T-helper 17 cell (primary cell): ENCODE measurements around the gene DEPDC7. TPM values are rescaled to one million over a fixed set of nuclear protein-coding genes. Genes with fewer than 3 reads are reported as not detected.

ENCODE experiments used
- ATAC-seq: fragments of 150-1000 bp; cut with Tn5 transposase; 2 replicates; pipeline ENCODE4 v1.10.0; 2021; ENCODE audit warnings: mild to moderate bottlenecking, moderate library complexity
- DNase-seq, 3 donors: peaks; one replicate each; pipeline versions ENCODE4 v3.0.0 to v3.0.0-alpha.2; 2020 to 2021
- H3K9me3 ChIP-seq: one replicate; pipeline ENCODE4 v1.7.0; 2013; ENCODE audit warnings: low read length, mild to moderate bottlenecking; ENCODE audit not compliant: control insufficient read depth, poor library complexity, severe bottlenecking
- H3K27ac Mint-ChIP-seq: one replicate; pipeline ENCODE4 v1.8.0; 2022; ENCODE audit warnings: mild to moderate bottlenecking, moderate library complexity, mixed read lengths
- H3K27me3 Mint-ChIP-seq: one replicate; pipeline ENCODE4 v1.8.0; 2022; ENCODE audit warnings: mixed read lengths
- H3K36me3 Mint-ChIP-seq: one replicate; pipeline ENCODE4 v1.8.0; 2022; ENCODE audit warnings: low read depth, mixed read lengths
- H3K4me1 Mint-ChIP-seq: one replicate; pipeline ENCODE4 v1.8.0; 2022; ENCODE audit warnings: mild to moderate bottlenecking, mixed read lengths
- H3K4me3 Mint-ChIP-seq: one replicate; pipeline ENCODE4 v1.8.0; 2022; ENCODE audit warnings: mild to moderate bottlenecking, moderate library complexity, mixed read lengths
- total RNA-seq, 4 donors: library from RNA in 2 of 4; stranded (reverse) in 2 of 4; gene quantifications; one replicate each; pipeline ENCODE4 v1.2.3 and lab custom pipeline; 2022 to 2026

Gene DEPDC7
- total RNA-seq, 2 donors from 2014 or later, result 0.47 to 0.70 TPM

GRCh38 chr11:33001751-33002542 is 13.7 kb upstream of the DEPDC7 start:
- H3K9me3 ChIP-seq, result no peaks in the 10 kb centered on the region
- DNase-seq (no peak), ATAC-seq (no peak)
- peaks cover 22% of the 10 kb centered on the region for H3K4me1 Mint-ChIP-seq
- no peaks in the 10 kb centered on the region for H3K27me3 Mint-ChIP-seq
- no peak overlapping the region for H3K27ac Mint-ChIP-seq
- no peaks in the 10 kb centered on the region for H3K36me3 Mint-ChIP-seq
- no peak overlapping the region for H3K4me3 Mint-ChIP-seq

GRCh38 chr11:33005175-33005574 is 10.5 kb upstream of the DEPDC7 start:
- H3K4me3 Mint-ChIP-seq, result peak overlapping the region; percentile 45
- no peaks in the 10 kb centered on the region for H3K9me3 ChIP-seq
- H3K36me3 Mint-ChIP-seq, result no peaks in the 10 kb centered on the region
- DNase-seq, result no peak
- H3K27ac Mint-ChIP-seq, result peak overlapping the region; percentile 72
- ATAC-seq, result peak; percentile 97
- H3K27me3 Mint-ChIP-seq, result no peaks in the 10 kb centered on the region
- H3K4me1 Mint-ChIP-seq, result peaks cover 22% of the 10 kb centered on the region

DNA sequence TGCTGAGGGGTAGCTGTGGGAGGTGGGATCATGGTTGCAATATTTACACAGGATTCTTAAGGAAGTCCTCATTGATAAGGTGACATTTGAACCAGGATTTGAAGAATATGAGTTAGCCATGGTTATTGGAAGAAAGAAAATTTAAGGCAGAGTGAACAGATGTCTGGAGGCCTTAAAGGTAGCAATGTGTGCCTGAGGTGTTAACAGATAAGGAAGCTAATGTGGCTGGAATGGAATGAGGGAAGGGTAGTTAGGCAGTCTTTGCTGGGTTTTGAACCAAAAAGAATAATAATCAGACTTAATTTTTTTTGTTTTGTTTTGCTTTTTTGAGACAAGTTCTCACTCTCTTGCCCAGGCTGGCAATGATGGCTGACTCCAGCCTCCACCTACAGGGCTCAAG is 9.7 kb upstream of the DEPDC7 start:
- H3K4me3 Mint-ChIP-seq, result no peak overlapping the region

GRCh38 chr11:33013755-33014154 is 1.9 kb upstream of the DEPDC7 start:
- Mint-ChIP-seq H3K27ac (no peak overlapping the region), H3K36me3 (no peaks in the 10 kb centered on the region), H3K4me3 (no peak overlapping the region), H3K4me1 (peaks cover 21% of the 10 kb centered on the region), H3K27me3 (peaks cover 26% of the 10 kb centered on the region)
- no peaks in the 10 kb centered on the region for H3K9me3 ChIP-seq
- ATAC-seq, result no peak
- DNase-seq, result no peak

More for the DNA sequence above, 9.7 kb upstream of the DEPDC7 start:
- no peaks in the 10 kb centered on the region for H3K36me3 Mint-ChIP-seq
- H3K4me1 Mint-ChIP-seq, result peaks cover 25% of the 10 kb centered on the region
- ATAC-seq, result no peak
- no peaks in the 10 kb centered on the region for H3K9me3 ChIP-seq
- H3K27ac Mint-ChIP-seq, result peak overlapping the region; percentile 72
- DNase-seq, result no peak
- no peaks in the 10 kb centered on the region for H3K27me3 Mint-ChIP-seq

GRCh38 chr11:33016654-33017053 is 976 bp downstream of the DEPDC7 start:
- H3K9me3 ChIP-seq, result no peaks in the 10 kb centered on the region
- H3K4me3 Mint-ChIP-seq, result peak overlapping the region; percentile 88
- peaks cover 37% of the 10 kb centered on the region for H3K27me3 Mint-ChIP-seq
- H3K4me1 Mint-ChIP-seq, result peaks cover 14% of the 10 kb centered on the region
- H3K36me3 Mint-ChIP-seq, result no peaks in the 10 kb centered on the region
- DNase-seq (no peak), ATAC-seq (no peak)
- H3K27ac Mint-ChIP-seq, result no peak overlapping the region

- H3K36me3 Mint-ChIP-seq, result no peaks in the 10 kb centered on the region
- DNase-seq (no peak), ATAC-seq (no peak)
- no peak overlapping the region for H3K4me3 Mint-ChIP-seq
- H3K9me3 ChIP-seq, result no peaks in the 10 kb centered on the region
- H3K27me3 Mint-ChIP-seq, result peaks cover 37% of the 10 kb centered on the region
- peaks cover 16% of the 10 kb centered on the region for H3K4me1 Mint-ChIP-seq
- no peak overlapping the region for H3K27ac Mint-ChIP-seq
These were observed 1.8 kb downstream of the DEPDC7 start for GRCh38 chr11:33017478-33017877.

GRCh38 chr11:33017965-33018364 is 2.3 kb downstream of the DEPDC7 start:
- Mint-ChIP-seq H3K4me1 (peaks cover 16% of the 10 kb centered on the region), H3K27me3 (peaks cover 37% of the 10 kb centered on the region), H3K36me3 (no peaks in the 10 kb centered on the region), H3K27ac (no peak overlapping the region), H3K4me3 (no peak overlapping the region)
- ATAC-seq (no peak), DNase-seq (no peak)
- no peaks in the 10 kb centered on the region for H3K9me3 ChIP-seq

GRCh38 chr11:33018840-33019239 is 3.2 kb downstream of the DEPDC7 start:
- ATAC-seq (no peak), DNase-seq (no peak)
- Mint-ChIP-seq H3K4me1 (peaks cover 16% of the 10 kb centered on the region), H3K4me3 (no peak overlapping the region), H3K27ac (no peak overlapping the region), H3K36me3 (no peaks in the 10 kb centered on the region), H3K27me3 (peaks cover 37% of the 10 kb centered on the region)
- no peaks in the 10 kb centered on the region for H3K9me3 ChIP-seq

DNA sequence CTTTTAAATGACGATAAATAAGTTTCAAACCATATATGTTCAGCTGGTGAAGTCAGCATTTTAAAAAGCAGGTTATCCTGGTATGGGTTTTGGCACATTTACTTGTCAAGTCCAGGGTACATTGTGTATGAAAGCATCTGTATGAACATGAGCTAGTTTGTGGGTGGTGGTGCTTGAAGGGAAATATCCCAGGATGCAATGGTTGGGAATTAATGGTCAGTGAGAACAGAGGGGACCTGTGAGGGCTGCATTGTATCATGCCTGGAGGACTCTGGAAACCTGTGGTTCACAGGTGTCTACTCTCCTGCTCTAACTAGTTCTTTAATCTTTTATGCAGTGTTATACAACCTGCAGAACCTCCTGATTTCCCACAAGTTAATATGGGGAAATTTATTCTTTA is 5.8 kb downstream of the DEPDC7 start:
- Mint-ChIP-seq H3K4me1 (peaks cover 12% of the 10 kb centered on the region), H3K36me3 (no peaks in the 10 kb centered on the region), H3K27ac (no peak overlapping the region), H3K27me3 (peaks cover 49% of the 10 kb centered on the region), H3K4me3 (no peak overlapping the region)
- ATAC-seq, result no peak
- DNase-seq, result no peak
- no peaks in the 10 kb centered on the region for H3K9me3 ChIP-seq

GRCh38 chr11:33021937-33022336 is 6.3 kb downstream of the DEPDC7 start:
- Mint-ChIP-seq H3K4me1 (peaks cover 11% of the 10 kb centered on the region), H3K27me3 (peaks cover 49% of the 10 kb centered on the region), H3K36me3 (no peaks in the 10 kb centered on the region), H3K4me3 (no peak overlapping the region), H3K27ac (no peak overlapping the region)
- H3K9me3 ChIP-seq, result no peaks in the 10 kb centered on the region
- no peak for DNase-seq
- no peak for ATAC-seq

DNA sequence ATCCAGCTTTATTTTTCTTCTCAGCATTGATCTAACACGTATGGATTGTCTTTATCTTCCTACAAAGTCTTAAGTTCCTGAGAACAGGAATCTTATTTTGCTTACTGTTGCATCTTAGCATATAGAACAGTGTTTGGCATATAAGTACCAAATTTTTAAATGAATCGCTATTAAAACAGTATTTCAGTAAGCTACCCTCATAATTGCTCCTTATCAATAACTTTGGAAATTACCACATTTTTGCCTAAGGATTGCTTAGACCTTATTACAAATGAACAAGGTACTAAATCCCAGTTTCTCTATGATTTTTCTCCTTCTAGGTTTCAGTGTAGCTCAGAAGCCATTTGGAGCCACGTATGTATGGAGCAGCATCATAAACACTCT is 9.7 kb downstream of the DEPDC7 start:
- no peak overlapping the region for H3K27ac Mint-ChIP-seq
- ATAC-seq, result no peak
- no peaks in the 10 kb centered on the region for H3K36me3 Mint-ChIP-seq

GRCh38 chr11:33027233-33027632 is 11.6 kb downstream of the DEPDC7 start:
- DNase-seq (no peak), ATAC-seq (no peak)
- no peaks in the 10 kb centered on the region for H3K9me3 ChIP-seq
- Mint-ChIP-seq H3K27me3 (peaks cover 44% of the 10 kb centered on the region), H3K4me1 (peaks cover 4% of the 10 kb centered on the region), H3K36me3 (no peaks in the 10 kb centered on the region), H3K27ac (no peak overlapping the region), H3K4me3 (no peak overlapping the region)

More for the DNA sequence above, 9.7 kb downstream of the DEPDC7 start:
- no peak for DNase-seq
- no peaks in the 10 kb centered on the region for H3K9me3 ChIP-seq
- Mint-ChIP-seq H3K4me3 (no peak overlapping the region), H3K4me1 (peaks cover 11% of the 10 kb centered on the region), H3K27me3 (peaks cover 37% of the 10 kb centered on the region)

DNA sequence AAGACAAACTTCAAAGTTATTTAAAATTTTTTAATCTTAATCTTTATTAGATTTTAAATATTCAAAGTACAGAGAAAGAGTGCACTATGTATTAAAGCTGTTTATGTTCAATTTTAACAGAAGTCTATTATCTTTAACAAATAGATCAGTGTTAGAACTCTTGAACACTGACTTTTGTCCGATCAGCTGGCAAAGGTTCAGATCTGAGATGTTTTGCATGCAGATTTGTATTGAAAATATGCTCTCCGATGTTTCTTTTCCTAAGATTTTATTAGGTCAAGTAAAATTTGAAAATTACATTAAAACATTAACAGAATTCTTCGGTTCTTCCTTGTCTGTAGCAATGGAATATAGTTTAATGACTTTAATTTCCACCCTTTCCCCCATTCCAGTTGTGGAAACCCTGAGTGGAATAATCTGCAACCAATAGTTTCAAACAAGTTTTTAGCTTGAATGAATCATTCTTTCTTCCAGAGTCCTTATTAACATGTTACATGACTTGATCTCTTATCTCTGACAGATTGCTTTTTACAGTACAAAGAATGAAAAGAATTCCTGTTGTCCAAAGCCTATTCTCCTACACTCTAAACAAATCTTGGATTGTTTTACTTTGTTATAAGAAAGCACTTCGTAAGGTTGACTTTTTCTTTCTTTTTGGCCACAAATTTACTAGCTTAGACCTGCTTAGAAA is 12.3 kb downstream of the DEPDC7 start:
- H3K27me3 Mint-ChIP-seq, result peaks cover 49% of the 10 kb centered on the region
- DNase-seq (no peak), ATAC-seq (no peak)
- no peaks in the 10 kb centered on the region for H3K9me3 ChIP-seq
- no peaks in the 10 kb centered on the region for H3K36me3 Mint-ChIP-seq
- H3K4me3 Mint-ChIP-seq, result no peak overlapping the region
- no peak overlapping the region for H3K27ac Mint-ChIP-seq
- H3K4me1 Mint-ChIP-seq, result peaks cover 4% of the 10 kb centered on the region

DNA sequence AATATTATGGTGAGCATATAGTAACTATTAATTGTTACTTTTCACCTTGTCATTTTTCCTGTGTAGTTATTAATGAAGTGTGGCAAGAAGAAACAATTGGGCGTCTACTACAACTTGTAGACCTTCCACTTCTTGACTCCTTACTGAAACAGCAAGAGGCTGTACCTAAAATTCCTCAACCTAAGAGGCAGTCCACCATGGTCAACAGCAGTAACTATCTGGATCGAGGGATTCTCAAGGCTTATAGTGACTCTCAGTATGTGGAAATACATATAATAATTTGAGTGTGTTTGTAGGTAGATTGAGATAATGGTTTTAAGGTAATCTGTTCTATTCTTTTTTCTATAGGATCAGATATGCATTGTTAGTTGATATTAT is 12.8 kb downstream of the DEPDC7 start:
- peaks cover 50% of the 10 kb centered on the region for H3K27me3 Mint-ChIP-seq
- peaks cover 4% of the 10 kb centered on the region for H3K4me1 Mint-ChIP-seq
- no peak for DNase-seq

More for the DNA sequence above, 12.8 kb downstream of the DEPDC7 start:
- no peak overlapping the region for H3K27ac Mint-ChIP-seq
- H3K36me3 Mint-ChIP-seq, result no peaks in the 10 kb centered on the region
- H3K9me3 ChIP-seq, result no peaks in the 10 kb centered on the region
- H3K4me3 Mint-ChIP-seq, result no peak overlapping the region
- no peak for ATAC-seq
